Colonic mucosa (tissue), 4 donors: ENCODE data around the gene PSAPL1. TPM values are rescaled to one million over a fixed set of nuclear protein-coding genes. Genes with fewer than 3 reads are reported as not detected.

Experiments used
- DNase-seq: peaks from one replicate; pipeline ENCODE4 v3.0.0-alpha.2; 2020
- H3K27ac ChIP-seq: fragments of 200-600 bp; one replicate; pipeline ENCODE4 v1.8.0; 2021
- H3K27me3 ChIP-seq: fragments of 200-600 bp; one replicate; pipeline ENCODE4 v1.8.0; 2021
- H3K36me3 ChIP-seq: fragments of 200-600 bp; one replicate; pipeline ENCODE4 v1.8.0; 2021
- H3K4me1 ChIP-seq: fragments of 200-600 bp; one replicate; pipeline ENCODE4 v1.8.0; 2021; ENCODE audit warnings: mild to moderate bottlenecking
- H3K4me3 ChIP-seq: fragments of 200-600 bp; one replicate; pipeline ENCODE4 v1.8.0; 2021
- H3K9ac ChIP-seq, 2 donors: one replicate each; pipeline ENCODE4 v1.7.0; 2013; ENCODE audit warnings: control low read depth in 2 of 2, low read depth in 2 of 2, low read length in 2 of 2
- H3K9me3 ChIP-seq: fragments of 200-600 bp; one replicate; pipeline ENCODE4 v1.8.0; 2021
- intact Hi-C: fragments of 100-400 bp; cut with DNase I; formaldehyde crosslinking; loops from one replicate; pipeline ENCODE4 v1.14.1; 2022
- total RNA-seq, 2 donors: library from RNA; stranded (reverse); fragmentation: NEBNext Ultra II Directional in 1 of 2; extraction: Animal tissue kit (Norgen Biotek cat#: 25700) in 1 of 2; gene quantifications; one replicate each; pipeline ENCODE4 v1.2.1, GENCODE V29; 2021
- TF ChIP-seq, protein P1 (sequence below): fragments of 200-600 bp; IDR thresholded peaks from one replicate; pipeline ENCODE4 v1.8.0; 2022; ENCODE audit warnings: antibody characterized with exemption, mild to moderate bottlenecking
- donor health status: healthy.
- donor health status: DM: no; HTN: no; CAD: no.
- donor health status: DM: no; HTN: no; CAD: no.

PSAPL1 gene
- total RNA-seq, 2 donors from 2014 or later = not detected

DNA sequence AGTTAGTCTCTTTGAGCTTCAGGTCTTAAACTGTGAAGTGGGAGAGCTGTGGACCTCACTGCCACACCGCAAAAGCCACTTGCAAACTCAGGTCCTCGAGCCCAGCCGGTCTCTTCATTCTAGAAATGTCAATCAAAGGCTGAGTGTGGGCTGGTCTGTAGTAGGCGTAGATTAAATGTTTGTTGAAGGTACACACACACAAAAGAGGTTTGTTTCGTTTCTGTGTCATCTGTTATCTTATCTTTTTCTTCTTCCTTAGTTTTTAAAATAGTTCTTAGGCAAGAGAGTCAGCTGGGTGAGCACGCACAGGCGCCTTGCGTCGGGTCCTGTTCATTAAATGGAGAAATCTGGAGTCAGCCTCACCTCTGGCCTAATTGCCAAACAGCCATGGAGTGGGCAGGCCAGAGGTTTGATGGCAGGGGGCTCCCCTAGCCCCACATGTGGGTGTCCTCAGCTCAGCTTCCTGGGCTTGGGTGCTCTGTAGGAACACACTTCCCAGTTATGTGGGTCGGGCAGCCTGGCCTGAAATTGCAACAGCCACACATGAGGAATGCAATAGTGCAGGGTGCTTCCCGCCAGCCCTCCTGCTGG, 836 bp upstream of the PSAPL1 start:
- Histone ChIP-seq H3K9me3 (no peaks in the 10 kb centered on the region), H3K36me3 (no peaks in the 10 kb centered on the region), H3K4me1 (no peaks in the 10 kb centered on the region), H3K4me3 (no peak overlapping the region), H3K27ac (no peak overlapping the region), H3K27me3 (no peaks in the 10 kb centered on the region), H3K9ac (no peak overlapping the region)
- TF ChIP-seq, protein P1, sequence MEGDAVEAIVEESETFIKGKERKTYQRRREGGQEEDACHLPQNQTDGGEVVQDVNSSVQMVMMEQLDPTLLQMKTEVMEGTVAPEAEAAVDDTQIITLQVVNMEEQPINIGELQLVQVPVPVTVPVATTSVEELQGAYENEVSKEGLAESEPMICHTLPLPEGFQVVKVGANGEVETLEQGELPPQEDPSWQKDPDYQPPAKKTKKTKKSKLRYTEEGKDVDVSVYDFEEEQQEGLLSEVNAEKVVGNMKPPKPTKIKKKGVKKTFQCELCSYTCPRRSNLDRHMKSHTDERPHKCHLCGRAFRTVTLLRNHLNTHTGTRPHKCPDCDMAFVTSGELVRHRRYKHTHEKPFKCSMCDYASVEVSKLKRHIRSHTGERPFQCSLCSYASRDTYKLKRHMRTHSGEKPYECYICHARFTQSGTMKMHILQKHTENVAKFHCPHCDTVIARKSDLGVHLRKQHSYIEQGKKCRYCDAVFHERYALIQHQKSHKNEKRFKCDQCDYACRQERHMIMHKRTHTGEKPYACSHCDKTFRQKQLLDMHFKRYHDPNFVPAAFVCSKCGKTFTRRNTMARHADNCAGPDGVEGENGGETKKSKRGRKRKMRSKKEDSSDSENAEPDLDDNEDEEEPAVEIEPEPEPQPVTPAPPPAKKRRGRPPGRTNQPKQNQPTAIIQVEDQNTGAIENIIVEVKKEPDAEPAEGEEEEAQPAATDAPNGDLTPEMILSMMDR = no peak
- no peak for DNase-seq
- intact Hi-C loops = no loop called here

DNA sequence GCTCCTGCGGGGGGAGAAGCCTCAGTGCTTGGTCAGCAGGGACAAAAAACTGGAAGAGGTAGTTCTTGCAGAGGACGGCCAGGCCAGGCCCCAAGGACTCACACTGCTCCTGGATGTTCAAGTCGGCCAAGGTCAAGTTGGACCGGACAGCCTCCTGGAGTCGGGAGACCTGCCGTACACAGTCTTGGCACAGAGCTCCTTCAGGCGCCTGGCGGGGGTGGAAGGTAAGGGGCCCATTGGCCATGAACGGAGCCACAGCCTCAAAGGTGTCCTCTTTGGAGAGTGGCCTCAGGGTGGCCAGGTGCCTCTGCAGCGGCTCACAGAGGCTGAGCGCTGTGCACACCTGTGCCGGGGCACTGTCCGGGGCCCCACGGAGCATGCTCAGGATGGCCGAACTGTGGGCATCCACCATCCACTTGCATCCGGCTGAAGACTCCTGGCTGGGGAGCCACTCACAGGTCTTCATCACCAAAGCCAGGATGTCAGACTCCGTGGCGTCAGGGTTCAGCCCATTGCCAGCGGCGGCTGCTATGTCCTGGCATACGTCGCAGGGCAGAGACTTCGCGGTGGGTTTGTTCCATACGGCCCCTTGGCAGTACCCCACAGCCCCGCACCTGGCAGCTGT, 477 bp downstream of the PSAPL1 start:
- TF ChIP-seq, protein P1 = no peak
- intact Hi-C loops = no loop called here
- Histone ChIP-seq H3K9ac (no peak overlapping the region), H3K27me3 (no peaks in the 10 kb centered on the region), H3K9me3 (no peaks in the 10 kb centered on the region), H3K36me3 (no peaks in the 10 kb centered on the region), H3K4me3 (no peak overlapping the region), H3K4me1 (no peaks in the 10 kb centered on the region), H3K27ac (no peak overlapping the region)
- DNase-seq = no peak

DNA sequence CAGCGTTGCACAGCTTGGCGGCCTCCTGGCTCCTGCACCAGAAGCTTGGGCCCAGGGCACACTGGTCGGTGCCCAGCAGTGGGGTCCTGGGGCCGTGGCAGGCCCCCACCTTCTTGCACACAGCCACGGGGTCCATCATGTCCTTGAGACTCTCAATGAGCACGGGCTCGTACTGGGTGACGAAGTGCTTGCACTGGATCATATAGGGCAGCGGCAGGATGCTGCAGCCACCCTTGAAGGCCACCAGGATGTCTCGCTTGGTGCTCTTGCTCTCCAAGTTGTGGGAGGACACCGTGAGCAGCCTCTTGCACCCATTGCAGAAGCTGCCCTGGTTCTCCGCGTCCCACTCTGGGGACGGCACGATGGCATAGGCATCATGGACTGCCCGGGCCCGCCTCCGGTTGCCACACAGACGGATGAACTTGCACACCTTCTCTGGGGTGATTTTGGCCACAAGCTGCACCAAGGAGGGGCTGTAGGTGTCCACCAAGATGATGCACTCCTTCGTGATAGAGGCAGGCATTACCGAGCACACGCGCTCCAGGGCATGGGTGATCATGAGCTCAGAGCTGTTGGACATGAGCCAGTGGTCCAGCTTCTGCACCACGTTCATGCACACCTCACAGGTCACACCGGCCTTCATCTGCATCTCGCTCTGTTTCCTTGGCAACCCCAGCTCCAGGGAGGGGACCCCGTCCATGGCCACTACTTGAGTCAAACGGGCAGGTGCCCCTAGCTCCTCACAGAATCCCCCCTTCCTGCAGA, 1.2 kb downstream of the PSAPL1 start:
- no peak overlapping the region for H3K27ac ChIP-seq
- H3K4me3 ChIP-seq = no peak overlapping the region
- H3K9me3 ChIP-seq = no peaks in the 10 kb centered on the region
- TF ChIP-seq, protein P1 = no peak
- no peaks in the 10 kb centered on the region for H3K4me1 ChIP-seq
- no peaks in the 10 kb centered on the region for H3K36me3 ChIP-seq
- no peak overlapping the region for H3K9ac ChIP-seq
- H3K27me3 ChIP-seq = no peaks in the 10 kb centered on the region
- no peak for DNase-seq
- intact Hi-C loops = no loop called here

DNA sequence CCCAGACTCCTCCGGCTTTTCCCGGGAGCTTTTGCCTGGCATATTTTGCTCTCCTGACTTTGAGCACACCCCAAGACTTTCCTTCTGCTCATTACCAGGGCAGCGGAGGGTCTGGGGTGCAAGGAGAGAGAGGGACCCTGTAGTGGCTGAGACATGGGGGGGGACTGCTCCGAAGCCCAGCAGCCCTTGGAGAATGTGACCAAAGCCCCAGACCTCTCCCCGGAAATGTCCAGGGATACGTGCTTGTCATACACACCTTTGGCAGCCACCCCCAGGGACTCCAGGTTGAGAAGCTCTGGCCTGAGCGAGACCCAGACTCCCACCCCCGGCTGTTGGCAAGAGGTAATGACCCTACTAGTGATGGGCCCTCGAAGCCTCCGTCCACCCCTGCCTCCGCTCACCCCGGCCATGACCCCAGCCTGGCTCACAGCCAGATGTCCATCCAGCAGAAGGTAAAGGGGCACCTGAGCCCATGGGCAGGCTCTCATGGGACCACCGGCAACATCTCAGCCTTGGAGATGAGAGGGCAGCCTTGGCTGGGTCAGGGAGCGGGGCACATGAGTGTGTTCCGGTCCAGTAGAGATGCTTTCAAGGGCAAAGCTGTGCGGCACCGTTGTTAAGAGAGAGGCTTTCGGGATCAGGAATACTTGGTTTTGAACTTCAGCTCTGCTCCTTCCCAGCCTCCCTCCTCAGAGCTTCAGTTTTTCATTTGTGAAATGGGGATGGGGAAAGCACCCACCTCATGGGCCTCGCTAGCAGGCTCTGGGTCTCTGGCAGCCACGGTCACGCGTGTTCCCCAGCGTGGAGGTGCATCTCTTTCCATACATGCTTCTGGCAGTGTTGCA, 2.0 kb downstream of the PSAPL1 start:
- DNase-seq = no peak
- no peaks in the 10 kb centered on the region for H3K27me3 ChIP-seq
- no peaks in the 10 kb centered on the region for H3K4me1 ChIP-seq
- no peak overlapping the region for H3K27ac ChIP-seq
- TF ChIP-seq, protein P1 = no peak
- H3K9me3 ChIP-seq = no peaks in the 10 kb centered on the region
- no peaks in the 10 kb centered on the region for H3K36me3 ChIP-seq
- H3K4me3 ChIP-seq = no peak overlapping the region
- intact Hi-C loops = no loop called here
- no peak overlapping the region for H3K9ac ChIP-seq
